ENCODE results near the gene MAP3K4. TPM values are rescaled to one million over a fixed set of nuclear protein-coding genes. Genes with fewer than 3 reads are reported as not detected.

The MAP3K4 gene
- total RNA-seq, 1 donor from 2014 or later = 41.2 TPM

GRCh38 chr6:161137320-161137719 is 145.8 kb downstream of the MAP3K4 start:
- TF ChIP-seq CTCF (IDR thresholded peaks at IDR 0.05; ENCODE audit: unreplicated experiment) = no peak
- Mint-ChIP-seq H3K27me3 (ENCODE audit: unreplicated experiment) (peaks cover 12% of the 10 kb centered on the region), H3K4me3 (ENCODE audit: unreplicated experiment) (peak overlapping the region; percentile 16), H3K4me1 (ENCODE audit: unreplicated experiment) (peaks cover 10% of the 10 kb centered on the region), H3K9me3 (ENCODE audit: unreplicated experiment) (no peaks in the 10 kb centered on the region), H3K36me3 (ENCODE audit: low read depth, unreplicated experiment) (peaks cover 38% of the 10 kb centered on the region), H3K27ac (ENCODE audit: unreplicated experiment) (no peak overlapping the region)
- no peak for DNase-seq (ENCODE audit: low spot score)

GRCh38 chr6:161137839-161138542 is 146.4 kb downstream of the MAP3K4 start:
- peaks cover 40% of the 10 kb centered on the region for H3K36me3 Mint-ChIP-seq (ENCODE audit: low read depth, unreplicated experiment)
- H3K27me3 Mint-ChIP-seq (ENCODE audit: unreplicated experiment) = peaks cover 15% of the 10 kb centered on the region
- no peak for DNase-seq (ENCODE audit: low spot score)
- no peak overlapping the region for H3K4me3 Mint-ChIP-seq (ENCODE audit: unreplicated experiment)
- H3K27ac Mint-ChIP-seq (ENCODE audit: unreplicated experiment) = peak overlapping the region; percentile 30
- no peak for TF ChIP-seq CTCF (IDR thresholded peaks at IDR 0.05; ENCODE audit: unreplicated experiment)
- peaks cover 11% of the 10 kb centered on the region for H3K4me1 Mint-ChIP-seq (ENCODE audit: unreplicated experiment)
- no peaks in the 10 kb centered on the region for H3K9me3 Mint-ChIP-seq (ENCODE audit: unreplicated experiment)

DNA sequence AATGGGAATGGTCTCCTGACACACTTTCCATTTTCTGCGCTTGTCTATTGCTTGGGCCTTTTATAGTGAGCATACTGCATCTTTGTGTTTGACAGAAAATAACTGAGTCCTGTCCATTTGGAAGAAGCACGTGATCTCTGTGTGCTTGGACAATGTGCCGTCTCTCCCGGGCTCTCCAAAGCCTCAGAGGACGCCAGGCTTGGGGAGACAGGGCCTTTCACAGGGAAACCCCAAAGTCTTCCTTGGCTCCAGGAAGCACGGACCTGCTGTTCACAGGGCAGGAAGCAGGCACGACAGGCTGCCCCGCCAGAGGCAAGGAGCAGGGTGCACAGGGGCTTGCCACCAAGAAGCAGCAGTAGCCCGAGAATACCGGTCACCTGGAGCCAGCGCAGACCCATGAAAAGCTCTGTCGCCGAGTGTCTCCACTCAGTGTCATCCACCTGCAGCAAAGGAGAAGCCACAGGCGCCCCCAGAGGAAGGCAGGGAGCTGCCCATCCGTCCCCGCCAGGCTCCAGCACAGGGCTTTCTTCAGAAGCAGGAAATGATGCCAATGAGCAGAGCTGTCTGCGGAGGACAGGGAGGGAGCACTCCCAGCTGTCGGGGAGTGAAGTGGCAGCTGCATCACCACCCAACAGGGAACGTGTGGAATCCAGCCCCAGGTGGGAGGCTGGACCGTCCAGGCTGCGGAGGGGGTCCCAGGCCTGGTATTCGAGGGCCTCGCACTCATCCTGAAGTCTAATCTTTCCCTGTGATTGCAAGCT is 147.2 kb downstream of the MAP3K4 start:
- peaks cover 44% of the 10 kb centered on the region for H3K36me3 Mint-ChIP-seq (ENCODE audit: low read depth, unreplicated experiment)
- no peak for DNase-seq (ENCODE audit: low spot score)
- H3K27me3 Mint-ChIP-seq (ENCODE audit: unreplicated experiment) = peaks cover 16% of the 10 kb centered on the region
- H3K4me1 Mint-ChIP-seq (ENCODE audit: unreplicated experiment) = peaks cover 11% of the 10 kb centered on the region
- TF ChIP-seq CTCF (IDR thresholded peaks at IDR 0.05; ENCODE audit: unreplicated experiment) = no peak
- peak overlapping the region; percentile 42 for H3K27ac Mint-ChIP-seq (ENCODE audit: unreplicated experiment)
- H3K9me3 Mint-ChIP-seq (ENCODE audit: unreplicated experiment) = no peaks in the 10 kb centered on the region
- H3K4me3 Mint-ChIP-seq (ENCODE audit: unreplicated experiment) = peak overlapping the region; percentile 56

- Mint-ChIP-seq H3K4me3 (ENCODE audit: unreplicated experiment) (no peak overlapping the region), H3K27me3 (ENCODE audit: unreplicated experiment) (peaks cover 16% of the 10 kb centered on the region), H3K9me3 (ENCODE audit: unreplicated experiment) (no peaks in the 10 kb centered on the region), H3K27ac (ENCODE audit: unreplicated experiment) (peak overlapping the region; percentile 42), H3K36me3 (ENCODE audit: low read depth, unreplicated experiment) (peaks cover 45% of the 10 kb centered on the region), H3K4me1 (ENCODE audit: unreplicated experiment) (peaks cover 11% of the 10 kb centered on the region)
- DNase-seq (ENCODE audit: low spot score) = no peak
- TF ChIP-seq CTCF (IDR thresholded peaks at IDR 0.05; ENCODE audit: unreplicated experiment) = no peak
These were observed 147.8 kb downstream of the MAP3K4 start for GRCh38 chr6:161139304-161139765.
